SJSA1 (cell line): ENCODE data around the gene SLC44A1. TPM values are rescaled to one million over a fixed set of nuclear protein-coding genes. Genes with fewer than 3 reads are reported as not detected.

Source experiments
- DNase-seq, 2 experiments: peaks; one replicate each; pipeline ENCODE4 v3.0.0-alpha.2; 2015 to 2020; ENCODE audit warnings: low spot score in 2 of 2, low read depth in 1 of 2
- H3K27ac ChIP-seq: fragments of 250-450 bp; sonication (Bioruptor Pico); 2 replicates; pipeline ENCODE4 v1.5.1; 2020; ENCODE audit warnings: mild to moderate bottlenecking, moderate library complexity
- H3K27me3 ChIP-seq: fragments of 250-450 bp; sonication (Bioruptor Pico); replicated peaks from 2 replicates; pipeline ENCODE4 v1.5.1; 2020; ENCODE audit warnings: mild to moderate bottlenecking, moderate library complexity
- H3K36me3 ChIP-seq: fragments of 250-450 bp; sonication (Bioruptor Pico); 2 replicates; pipeline ENCODE4 v1.5.1; 2020; ENCODE audit warnings: mild to moderate bottlenecking
- H3K4me1 ChIP-seq: fragments of 250-450 bp; sonication (Bioruptor Pico); replicated peaks from 2 replicates; pipeline ENCODE4 v1.6.1; 2021; ENCODE audit warnings: mild to moderate bottlenecking
- H3K4me3 ChIP-seq: fragments of 250-450 bp; sonication (Bioruptor Pico); 2 replicates; pipeline ENCODE4 v1.5.1; 2020; ENCODE audit warnings: mild to moderate bottlenecking
- H3K9me3 ChIP-seq: fragments of 250-450 bp; sonication (Bioruptor Pico); replicated peaks from 2 replicates; pipeline ENCODE4 v1.5.1; 2020; ENCODE audit warnings: mild to moderate bottlenecking
- total RNA-seq: library from RNA; depleted of rRNA; stranded (reverse); fragments of >200 nt; shearing (Covaris generic); gene quantifications from 2 replicates; pipeline ENCODE4 v1.2.3, GENCODE V29; 2014

Gene SLC44A1
- total RNA-seq, 1 experiment from 2014 or later, result 59.1 TPM

DNA sequence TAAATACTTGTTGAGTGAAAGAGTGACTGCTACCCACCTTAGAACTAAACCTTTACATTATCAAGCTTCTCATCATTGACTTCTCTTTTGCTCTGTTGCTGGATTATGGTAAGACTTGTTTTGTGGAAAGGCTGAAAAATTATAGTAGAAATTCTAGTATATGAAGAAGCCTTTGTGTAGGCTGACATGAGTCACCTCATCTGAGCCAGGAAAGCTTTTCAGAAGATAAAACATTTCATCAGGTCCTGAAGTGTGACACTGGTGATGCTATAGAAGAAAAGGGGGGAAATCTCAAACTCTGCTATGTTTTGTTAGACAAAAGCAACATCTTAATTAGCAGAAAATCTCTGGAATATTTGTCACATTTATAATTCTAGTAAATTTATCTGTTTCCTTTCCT lies 18.4 kb upstream of the SLC44A1 start:
- DNase-seq, result no peak
- Histone ChIP-seq H3K36me3 (no peaks in the 10 kb centered on the region), H3K4me1 (no peaks in the 10 kb centered on the region), H3K4me3 (no peak overlapping the region), H3K27ac (no peak overlapping the region), H3K9me3 (peaks cover 12% of the 10 kb centered on the region), H3K27me3 (no peaks in the 10 kb centered on the region)

DNA sequence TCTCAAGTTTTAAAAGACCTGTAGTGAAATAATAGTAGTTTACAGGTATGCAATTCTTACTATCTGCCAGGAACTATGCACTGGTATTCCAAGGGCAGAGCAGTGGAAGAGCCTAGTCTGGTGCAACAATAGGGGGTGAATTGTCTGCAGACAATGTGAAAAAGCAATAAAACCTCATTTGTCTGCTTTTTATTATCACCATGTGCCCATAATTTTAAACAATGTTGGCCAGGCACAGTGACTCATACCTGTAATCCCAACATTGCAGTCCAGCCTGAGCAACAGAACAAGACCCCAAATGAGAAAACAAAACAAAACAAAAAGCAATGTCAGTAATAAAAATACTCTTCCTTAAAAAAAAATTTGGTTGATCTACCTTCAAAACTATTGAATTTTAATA lies 12.2 kb upstream of the SLC44A1 start:
- Histone ChIP-seq H3K9me3 (no peaks in the 10 kb centered on the region), H3K4me3 (no peak overlapping the region), H3K36me3 (no peaks in the 10 kb centered on the region), H3K27ac (no peak overlapping the region), H3K27me3 (no peaks in the 10 kb centered on the region), H3K4me1 (no peaks in the 10 kb centered on the region)
- DNase-seq, result peak in 1 of 2 experiments; percentile 5

DNA sequence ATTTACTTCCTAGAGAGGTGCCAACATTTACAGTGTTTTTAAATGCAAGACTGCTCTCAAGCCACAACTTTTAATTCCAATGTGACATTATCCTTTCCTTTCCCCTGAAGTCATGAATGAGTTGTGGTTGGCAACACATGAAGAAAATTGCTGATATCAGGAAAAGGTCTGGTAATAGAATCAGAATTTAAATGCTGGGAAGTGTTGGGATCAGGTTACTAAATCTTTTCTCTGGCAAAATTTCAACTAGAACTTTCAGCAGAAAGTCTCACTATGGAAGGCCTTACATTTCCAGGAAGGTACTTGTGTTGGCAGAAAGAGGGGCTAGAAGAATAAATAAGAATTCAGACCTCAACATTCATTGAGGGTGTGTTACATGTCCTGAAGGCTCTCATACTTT lies 10.6 kb upstream of the SLC44A1 start:
- DNase-seq, result no peak
- no peaks in the 10 kb centered on the region for H3K9me3 ChIP-seq
- no peaks in the 10 kb centered on the region for H3K4me1 ChIP-seq
- H3K27me3 ChIP-seq, result no peaks in the 10 kb centered on the region
- no peak overlapping the region for H3K4me3 ChIP-seq
- H3K27ac ChIP-seq, result no peak overlapping the region
- no peaks in the 10 kb centered on the region for H3K36me3 ChIP-seq

DNA sequence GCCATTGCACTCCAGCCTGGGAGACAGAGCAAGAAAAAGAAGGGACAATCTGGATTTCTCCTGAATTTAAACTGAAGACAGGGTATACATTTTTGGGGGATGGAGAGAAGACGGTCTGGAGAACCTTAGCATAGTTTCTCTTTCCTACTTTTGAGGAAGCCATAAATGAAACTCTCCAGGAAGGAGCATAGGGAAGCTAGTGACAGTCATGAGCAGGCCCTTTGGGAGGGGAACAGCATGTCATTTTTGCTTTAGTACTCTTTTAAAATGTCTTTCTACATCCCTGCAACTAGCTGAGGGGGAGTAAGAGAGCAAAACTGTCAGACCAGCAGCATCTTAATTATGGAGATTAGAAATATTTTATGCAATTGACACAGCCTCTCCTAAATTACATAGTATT lies 8.2 kb upstream of the SLC44A1 start:
- H3K27ac ChIP-seq, result no peak overlapping the region
- no peaks in the 10 kb centered on the region for H3K9me3 ChIP-seq
- H3K4me1 ChIP-seq, result peaks cover 2% of the 10 kb centered on the region
- DNase-seq, result no peak
- no peaks in the 10 kb centered on the region for H3K36me3 ChIP-seq
- H3K27me3 ChIP-seq, result no peaks in the 10 kb centered on the region
- H3K4me3 ChIP-seq, result no peak overlapping the region

DNA sequence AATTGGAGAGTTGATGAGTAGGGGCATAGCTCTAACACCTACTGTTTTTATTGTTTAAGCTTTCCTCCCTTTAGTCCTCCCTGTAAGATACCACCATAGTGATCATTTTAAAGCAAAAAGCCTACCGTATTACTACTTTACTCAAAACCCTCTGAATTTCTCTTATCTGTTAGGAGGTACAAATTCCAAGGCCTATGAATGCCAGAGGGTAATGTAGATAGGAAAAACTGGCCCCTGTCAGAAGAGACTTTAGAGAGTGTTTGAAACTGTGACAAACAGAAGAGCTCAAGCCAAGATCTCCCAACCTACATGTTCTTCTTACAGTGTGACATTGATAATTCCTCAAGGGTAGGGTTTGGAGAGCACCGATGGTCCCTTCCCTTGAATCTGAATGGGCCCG lies 7.2 kb upstream of the SLC44A1 start:
- no peak overlapping the region for H3K27ac ChIP-seq
- peaks cover 12% of the 10 kb centered on the region for H3K4me1 ChIP-seq
- no peaks in the 10 kb centered on the region for H3K9me3 ChIP-seq
- no peak overlapping the region for H3K4me3 ChIP-seq
- no peaks in the 10 kb centered on the region for H3K27me3 ChIP-seq
- H3K36me3 ChIP-seq, result no peaks in the 10 kb centered on the region
- no peak for DNase-seq

DNA sequence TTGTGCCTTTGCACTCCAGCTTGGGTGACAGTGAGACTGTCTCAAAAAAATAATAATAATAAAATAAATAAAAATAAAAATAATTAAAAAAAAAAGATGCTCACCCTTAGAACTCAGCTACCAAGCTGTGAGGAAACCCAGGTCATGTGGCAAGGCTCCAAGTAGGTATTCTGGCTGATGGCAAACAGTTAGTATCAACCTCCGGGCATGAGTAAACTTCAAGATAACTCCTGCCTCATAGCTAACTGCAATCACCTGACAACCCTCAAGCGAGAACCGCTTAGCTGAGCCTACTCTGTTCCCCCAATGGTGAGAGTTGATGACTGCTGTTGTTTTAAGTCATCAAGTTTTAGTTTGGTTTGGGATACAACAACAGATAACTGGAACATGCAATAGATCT lies 6.1 kb upstream of the SLC44A1 start:
- H3K9me3 ChIP-seq, result no peaks in the 10 kb centered on the region
- no peak overlapping the region for H3K4me3 ChIP-seq
- no peaks in the 10 kb centered on the region for H3K27me3 ChIP-seq
- H3K36me3 ChIP-seq, result no peaks in the 10 kb centered on the region
- no peak for DNase-seq
- no peak overlapping the region for H3K27ac ChIP-seq
- H3K4me1 ChIP-seq, result peaks cover 19% of the 10 kb centered on the region

DNA sequence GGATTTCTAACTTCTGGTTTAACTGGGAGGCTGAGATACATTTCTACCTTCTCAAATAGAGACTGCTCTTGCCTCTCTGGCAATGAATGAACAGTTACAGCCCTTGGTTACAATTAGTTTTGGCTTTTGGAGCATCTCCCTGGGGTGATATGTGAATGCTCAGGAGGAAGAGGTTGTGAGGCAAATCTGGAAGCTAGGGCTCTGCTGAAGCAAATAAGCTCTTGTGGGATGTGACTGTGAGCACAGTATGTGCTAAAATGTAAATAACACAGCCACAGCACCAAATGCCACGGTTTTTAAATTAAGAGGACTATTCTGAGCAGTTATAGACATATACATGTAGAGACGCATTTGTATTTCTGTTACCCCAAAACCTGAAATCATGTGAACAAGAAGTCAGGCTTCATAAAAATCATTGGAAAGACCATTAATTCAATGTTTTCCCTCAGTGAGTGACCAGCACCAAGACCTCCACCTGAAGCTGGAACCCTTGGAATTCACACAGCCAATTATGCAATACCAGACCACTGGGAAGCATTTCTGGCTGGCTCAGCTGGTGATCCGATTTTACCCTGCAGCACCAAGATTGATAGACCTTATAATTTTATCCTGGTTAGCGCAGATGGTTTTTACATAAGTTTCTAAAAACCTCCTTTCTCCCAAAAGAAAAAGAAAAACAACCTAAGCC lies 3.0 kb upstream of the SLC44A1 start:
- no peak for DNase-seq
- peaks cover 33% of the 10 kb centered on the region for H3K4me1 ChIP-seq
- no peaks in the 10 kb centered on the region; the same call in 1 of the 2 replicates for H3K36me3 ChIP-seq
- no peaks in the 10 kb centered on the region for H3K27me3 ChIP-seq
- H3K4me3 ChIP-seq, result no peak overlapping the region
- H3K9me3 ChIP-seq, result no peaks in the 10 kb centered on the region
- H3K27ac ChIP-seq, result no peak overlapping the region

DNA sequence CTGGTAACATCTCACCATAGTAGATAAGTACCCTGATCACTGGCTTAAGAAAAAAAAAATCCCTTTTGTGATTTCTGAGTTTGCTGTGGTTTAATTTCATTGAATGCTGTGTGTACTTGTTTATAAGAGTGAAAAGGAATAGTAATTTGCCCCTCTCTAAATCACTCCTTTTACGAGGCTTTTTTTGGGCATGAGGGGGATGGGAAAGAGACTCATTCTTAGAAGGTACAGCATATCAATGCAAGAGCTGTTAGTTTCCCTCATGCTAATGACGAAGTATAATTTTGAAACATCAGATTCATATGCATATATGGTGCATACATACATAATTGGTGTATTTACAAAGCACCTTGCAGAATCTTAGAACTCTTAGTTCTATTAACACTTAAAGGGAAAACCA lies 2.4 kb upstream of the SLC44A1 start:
- no peaks in the 10 kb centered on the region for H3K27me3 ChIP-seq
- no peaks in the 10 kb centered on the region for H3K9me3 ChIP-seq
- no peak overlapping the region for H3K4me3 ChIP-seq
- peak overlapping the region; percentile 81; the same call in 1 of the 2 replicates for H3K27ac ChIP-seq
- no peak for DNase-seq
- H3K4me1 ChIP-seq, result peaks cover 33% of the 10 kb centered on the region
- no peaks in the 10 kb centered on the region; the same call in 1 of the 2 replicates for H3K36me3 ChIP-seq

DNA sequence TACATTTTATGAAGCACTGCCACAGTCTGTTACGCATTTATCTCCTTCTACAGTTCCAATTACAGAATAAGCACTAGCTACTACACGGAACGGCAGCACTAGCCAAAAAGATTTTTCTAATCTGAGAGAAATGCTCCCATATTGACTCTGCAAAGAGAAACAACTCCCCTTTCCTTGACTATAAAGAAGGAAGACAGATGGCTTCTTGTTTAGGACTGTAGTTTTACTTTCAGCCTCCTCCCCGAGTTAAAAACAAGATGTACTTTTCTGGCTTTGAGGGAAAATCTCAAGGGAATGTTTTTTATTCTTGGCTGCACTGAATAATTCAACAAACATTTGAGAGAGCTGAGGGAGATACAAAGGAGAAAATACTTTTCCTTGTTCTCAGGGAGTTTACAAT lies 1.9 kb upstream of the SLC44A1 start:
- H3K27ac ChIP-seq, result peak overlapping the region; percentile 81
- H3K4me3 ChIP-seq, result peak overlapping the region; percentile 7
- no peaks in the 10 kb centered on the region for H3K27me3 ChIP-seq
- no peak for DNase-seq
- H3K9me3 ChIP-seq, result no peaks in the 10 kb centered on the region
- no peaks in the 10 kb centered on the region; the same call in 1 of the 2 replicates for H3K36me3 ChIP-seq
- H3K4me1 ChIP-seq, result peaks cover 33% of the 10 kb centered on the region

DNA sequence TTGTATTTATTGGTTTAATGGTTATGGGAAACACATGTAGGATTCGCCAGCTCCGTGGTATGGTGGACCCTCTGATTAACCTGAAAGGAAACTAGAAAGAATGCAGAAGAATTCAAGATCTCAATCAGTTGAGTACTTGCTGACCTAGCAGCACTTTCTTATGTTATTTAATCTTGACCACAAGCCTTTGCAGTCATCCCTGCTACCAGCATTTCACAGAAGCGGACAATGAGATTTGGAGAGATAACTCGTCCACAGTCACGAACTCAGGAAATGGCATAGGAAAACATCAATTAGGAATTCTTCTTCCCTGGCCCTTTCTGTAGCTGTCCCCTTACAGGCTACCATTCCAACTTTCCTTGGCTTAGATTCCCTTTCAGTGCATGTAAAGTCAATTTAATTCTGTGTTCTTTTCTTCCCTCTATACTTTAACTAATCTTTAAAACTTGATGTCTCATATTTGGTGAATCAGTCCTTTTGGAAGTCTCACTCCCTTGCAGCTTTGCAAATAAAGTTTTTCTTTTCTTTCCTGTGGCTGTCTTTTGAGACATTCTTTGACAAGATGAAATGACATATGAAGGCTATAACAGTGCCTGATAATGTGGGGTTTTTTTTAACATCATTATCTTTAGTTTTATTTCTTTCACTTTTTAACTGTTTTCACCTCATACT lies 1.3 kb upstream of the SLC44A1 start:
- DNase-seq, result peak; percentile 68 to 85
- Histone ChIP-seq H3K4me3 (peak overlapping the region; percentile 7), H3K27me3 (no peaks in the 10 kb centered on the region), H3K9me3 (no peaks in the 10 kb centered on the region), H3K4me1 (peaks cover 33% of the 10 kb centered on the region), H3K36me3 (no peaks in the 10 kb centered on the region; the same call in 1 of the 2 replicates), H3K27ac (peak overlapping the region; percentile 81)

DNA sequence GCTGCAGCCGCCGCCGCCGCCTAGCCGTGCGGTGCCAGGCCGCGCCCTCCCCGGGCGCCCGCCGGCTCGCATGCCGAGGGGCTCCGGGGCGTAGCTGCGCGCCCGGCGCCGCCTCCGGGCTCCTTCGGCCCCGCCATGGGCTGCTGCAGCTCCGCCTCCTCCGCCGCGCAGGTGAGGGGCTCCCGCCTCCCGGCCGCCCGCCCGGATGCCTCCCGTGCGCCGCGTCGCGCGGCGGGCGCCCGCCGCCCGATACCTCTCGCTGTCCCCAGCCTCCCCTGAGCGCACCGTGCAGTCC lies 230 bp downstream of the SLC44A1 start:
- Histone ChIP-seq H3K36me3 (no peaks in the 10 kb centered on the region; the same call in 1 of the 2 replicates), H3K27ac (peak overlapping the region; percentile 12; the same call in 1 of the 2 replicates), H3K27me3 (no peaks in the 10 kb centered on the region), H3K4me3 (peak overlapping the region; percentile 72), H3K9me3 (no peaks in the 10 kb centered on the region), H3K4me1 (peaks cover 33% of the 10 kb centered on the region)
- no peak for DNase-seq

DNA sequence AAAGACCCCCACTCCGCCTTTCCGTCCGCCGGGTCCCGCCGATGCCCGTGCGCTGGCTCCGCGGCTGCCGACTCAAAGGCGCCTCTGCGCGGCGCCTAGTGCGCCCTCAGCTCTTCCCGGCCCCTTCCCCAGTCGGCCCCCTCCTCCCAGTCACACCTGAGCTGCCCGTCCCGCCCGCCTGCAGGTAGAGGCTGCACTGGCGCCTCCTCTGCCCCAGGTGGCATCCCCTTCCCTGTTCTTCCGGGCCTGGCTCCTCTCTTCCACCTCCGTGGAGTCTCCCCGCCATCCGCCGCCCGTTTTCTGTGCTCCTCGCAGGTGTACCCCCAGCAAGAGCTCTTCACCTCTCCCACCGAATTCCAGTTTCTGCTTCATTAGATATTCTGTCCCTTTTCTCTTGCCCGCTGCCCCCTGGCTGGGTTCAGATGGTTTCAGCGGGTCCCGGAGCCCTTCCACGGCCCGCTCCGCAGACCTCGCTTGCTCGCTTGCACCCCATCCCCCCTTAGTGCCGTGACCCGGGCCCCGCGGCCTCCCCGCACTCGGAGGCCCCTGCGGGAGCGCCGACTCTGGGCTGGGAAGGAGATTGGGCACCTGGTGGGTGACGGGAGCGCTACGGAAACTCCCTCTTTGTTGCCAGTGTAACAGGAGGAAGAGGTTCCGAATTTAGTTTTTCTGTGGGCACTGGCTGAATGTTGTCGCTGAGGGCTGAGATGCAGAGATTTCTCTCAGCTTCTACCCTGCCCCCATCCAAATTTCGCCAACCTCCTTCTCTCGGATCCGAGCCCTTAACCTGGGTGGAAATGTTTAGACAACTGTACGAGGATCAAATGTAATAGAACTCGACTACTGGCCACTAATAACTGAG lies 809 bp downstream of the SLC44A1 start:
- Histone ChIP-seq H3K27me3 (no peaks in the 10 kb centered on the region), H3K4me3 (peak overlapping the region; percentile 72), H3K27ac (peak overlapping the region; percentile 12; the same call in 1 of the 2 replicates), H3K36me3 (no peaks in the 10 kb centered on the region; the same call in 1 of the 2 replicates), H3K4me1 (peaks cover 33% of the 10 kb centered on the region), H3K9me3 (no peaks in the 10 kb centered on the region)
- peak; percentile 23 to 43 for DNase-seq

DNA sequence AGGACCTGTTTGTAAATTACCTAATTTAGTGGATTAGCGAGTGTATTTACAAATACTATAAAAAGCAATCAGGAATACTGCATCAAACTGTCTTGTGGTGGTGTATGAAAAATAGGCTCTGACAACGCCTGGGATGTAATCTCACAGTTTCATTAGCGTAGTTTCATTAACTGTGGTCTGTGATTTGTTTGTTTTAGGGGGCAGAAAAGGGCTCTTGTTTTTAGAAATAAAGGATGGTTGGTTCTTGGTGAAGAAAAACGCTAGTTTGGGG lies 1.4 kb downstream of the SLC44A1 start:
- H3K27me3 ChIP-seq, result no peaks in the 10 kb centered on the region
- H3K9me3 ChIP-seq, result no peaks in the 10 kb centered on the region
- H3K36me3 ChIP-seq, result no peaks in the 10 kb centered on the region; the same call in 1 of the 2 replicates
- DNase-seq, result no peak
- H3K4me1 ChIP-seq, result peaks cover 33% of the 10 kb centered on the region
- H3K27ac ChIP-seq, result no peak overlapping the region
- peak overlapping the region; percentile 72 for H3K4me3 ChIP-seq

DNA sequence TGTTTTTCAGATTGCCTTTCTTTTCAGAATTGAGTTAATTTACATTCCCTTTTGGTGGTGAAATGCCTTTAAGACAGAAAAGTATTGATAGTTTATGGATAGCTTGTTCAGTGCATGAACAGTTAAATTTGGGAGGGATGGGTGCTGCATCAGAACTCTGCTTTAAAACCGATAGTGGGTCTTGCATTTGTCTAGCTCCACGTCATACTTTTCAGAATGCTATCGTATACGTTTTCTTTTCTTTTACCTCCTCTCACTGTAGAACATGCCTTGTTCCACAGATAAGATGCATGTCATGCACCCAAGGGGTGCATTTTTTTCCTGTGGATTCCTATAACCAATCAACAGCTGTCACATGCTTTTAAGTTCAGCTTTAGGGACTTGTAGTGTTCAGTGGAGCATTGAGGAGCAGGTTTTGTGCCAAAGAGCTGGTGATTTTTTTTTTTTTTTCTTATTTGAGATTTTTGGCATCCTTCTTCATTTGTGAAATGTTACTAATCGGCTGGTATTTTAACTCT lies 2.3 kb downstream of the SLC44A1 start:
- Histone ChIP-seq H3K27me3 (no peaks in the 10 kb centered on the region), H3K27ac (no peak overlapping the region), H3K4me1 (peaks cover 26% of the 10 kb centered on the region), H3K9me3 (no peaks in the 10 kb centered on the region), H3K36me3 (no peaks in the 10 kb centered on the region; the same call in 1 of the 2 replicates), H3K4me3 (no peak overlapping the region)
- no peak for DNase-seq
